Stimulated activated CD4-positive, alpha-beta T cell treated with anti-CD3 and anti-CD28 coated beads, TNF-alpha, amount 100 ng/mL, for 1 hour (primary cell): ENCODE measurements around the gene SRRM1.
"Not testable (repeated sequence)": the region's sequence is repeated elsewhere in the genome, so short reads cannot be mapped to it uniquely, and the experiment has no call there.

Source experiments
- DNase-seq, 3 donors: peaks; one replicate each; pipeline ENCODE4 v3.0.0-alpha.2; 2020; ENCODE audit warnings: low read depth in 3 of 3, low spot score in 1 of 3

The SRRM1 gene

GRCh38 chr1:24714859-24715520, 71.9 kb downstream of the SRRM1 start:
- no peak for DNase-seq

- no peak for DNase-seq
Observed at GRCh38 chr1:24715658-24716057, 72.6 kb downstream of the SRRM1 start.

GRCh38 chr1:24717887-24718650, 75.0 kb downstream of the SRRM1 start:
- DNase-seq: no peak

- DNase-seq: no peak
Observed at GRCh38 chr1:24720152-24720551, 77.0 kb downstream of the SRRM1 start.

- DNase-seq: no peak
Observed at GRCh38 chr1:24721533-24721932, 78.4 kb downstream of the SRRM1 start.

GRCh38 chr1:24722073-24723035, 79.3 kb downstream of the SRRM1 start:
- DNase-seq: not testable (repeated sequence)
